Right lobe of liver (tissue), 4 donors: Measurements from ENCODE around the gene DLG2.

ENCODE experiments used
- POLR2A ChIP-seq: fragments of 450-650 bp; IDR thresholded peaks from one replicate; pipeline ENCODE4 v1.6.1; 2017; ENCODE audit warnings: antibody characterized with exemption, mild to moderate bottlenecking
- TF ChIP-seq, protein P1 (sequence below), 4 donors: fragments of 200-600 bp in 3 of 4; fragments of 450-650 bp in 1 of 4; IDR thresholded peaks; one replicate each; pipeline versions ENCODE4 v1.5.1 to v1.8.0; 2016 to 2022; ENCODE audit warnings: antibody characterized with exemption in 4 of 4, mild to moderate bottlenecking in 2 of 4
- donor health status: DM: no; HTN: no; CAD: no.
- donor health status: DM: no; HTN: no; CAD: no.
- donor health status: DM: no; HTN: yes; CAD: no.

DNA sequence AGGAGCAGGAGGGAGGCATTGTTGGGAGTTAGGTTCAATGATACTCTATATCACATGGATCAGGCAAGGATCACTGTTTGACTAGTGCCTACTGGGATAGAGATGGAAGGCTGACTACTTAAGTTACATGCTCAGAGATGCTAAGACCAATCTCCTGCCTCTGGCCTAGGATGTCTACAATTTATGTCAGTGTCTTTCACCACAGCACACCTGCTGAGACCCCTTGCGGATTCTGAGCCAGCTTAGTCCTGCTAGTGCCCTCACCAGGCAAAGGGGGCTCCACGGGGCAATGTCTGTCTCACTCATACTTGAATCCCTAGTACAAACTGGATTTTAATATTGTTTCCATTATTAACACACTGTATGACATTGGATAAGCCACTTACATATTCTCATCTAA lies 732.5 kb downstream of the DLG2 start:
- TF ChIP-seq, protein P1, sequence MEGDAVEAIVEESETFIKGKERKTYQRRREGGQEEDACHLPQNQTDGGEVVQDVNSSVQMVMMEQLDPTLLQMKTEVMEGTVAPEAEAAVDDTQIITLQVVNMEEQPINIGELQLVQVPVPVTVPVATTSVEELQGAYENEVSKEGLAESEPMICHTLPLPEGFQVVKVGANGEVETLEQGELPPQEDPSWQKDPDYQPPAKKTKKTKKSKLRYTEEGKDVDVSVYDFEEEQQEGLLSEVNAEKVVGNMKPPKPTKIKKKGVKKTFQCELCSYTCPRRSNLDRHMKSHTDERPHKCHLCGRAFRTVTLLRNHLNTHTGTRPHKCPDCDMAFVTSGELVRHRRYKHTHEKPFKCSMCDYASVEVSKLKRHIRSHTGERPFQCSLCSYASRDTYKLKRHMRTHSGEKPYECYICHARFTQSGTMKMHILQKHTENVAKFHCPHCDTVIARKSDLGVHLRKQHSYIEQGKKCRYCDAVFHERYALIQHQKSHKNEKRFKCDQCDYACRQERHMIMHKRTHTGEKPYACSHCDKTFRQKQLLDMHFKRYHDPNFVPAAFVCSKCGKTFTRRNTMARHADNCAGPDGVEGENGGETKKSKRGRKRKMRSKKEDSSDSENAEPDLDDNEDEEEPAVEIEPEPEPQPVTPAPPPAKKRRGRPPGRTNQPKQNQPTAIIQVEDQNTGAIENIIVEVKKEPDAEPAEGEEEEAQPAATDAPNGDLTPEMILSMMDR (IDR thresholded peaks at IDR 0.05), result no peak
- no peak for TF ChIP-seq POLR2A
